Type B pancreatic cell (in vitro differentiated cells): ENCODE results near the gene UBALD1. TPM values are rescaled to one million over a fixed set of nuclear protein-coding genes. Genes with fewer than 3 reads are reported as not detected.

ENCODE experiments used
- DNase-seq: peaks from one replicate; pipeline ENCODE4 v3.0.0; 2021; ENCODE audit warnings: mixed read lengths; ENCODE audit not compliant: unreplicated experiment; ENCODE audit errors: extremely low spot score
- H3K27ac Mint-ChIP-seq: 2 replicates; pipeline ENCODE4 v1.8.0; 2021; ENCODE audit warnings: mild to moderate bottlenecking, mixed read lengths
- H3K27me3 Mint-ChIP-seq: 2 replicates; pipeline ENCODE4 v1.8.0; 2021; ENCODE audit warnings: mixed read lengths
- H3K36me3 Mint-ChIP-seq: 2 replicates; pipeline ENCODE4 v1.8.0; 2021; ENCODE audit warnings: mixed read lengths
- H3K4me1 Mint-ChIP-seq: one replicate; pipeline ENCODE4 v1.8.0; 2021; ENCODE audit warnings: mixed read lengths; ENCODE audit not compliant: unreplicated experiment
- H3K4me3 Mint-ChIP-seq: 2 replicates; pipeline ENCODE4 v1.8.0; 2021; ENCODE audit warnings: mild to moderate bottlenecking, mixed read lengths
- H3K9me3 Mint-ChIP-seq: 2 replicates; pipeline ENCODE4 v1.8.0; 2021; ENCODE audit warnings: mixed read lengths
- CTCF ChIP-seq: fragments of 200-600 bp; sonication (generic); conservative IDR thresholded peaks from 2 replicates; pipeline ENCODE4 v1.5.0; 2021; ENCODE audit warnings: antibody characterized with exemption, mild to moderate bottlenecking
- total RNA-seq: library from RNA; stranded (reverse); gene quantifications from 2 replicates; pipeline ENCODE4 v1.2.1, GENCODE V29; 2021; ENCODE audit warnings: low replicate concordance

Gene UBALD1
- total RNA-seq, 1 donor from 2014 or later: 49.2 TPM

GRCh38 chr16:4649744-4650442, 35.2 kb upstream of the UBALD1 start:
- H3K36me3 Mint-ChIP-seq: peaks cover 18% of the 10 kb centered on the region
- no peak overlapping the region for H3K27ac Mint-ChIP-seq

GRCh38 chr16:4648917-4649316, 34.2 kb upstream of the UBALD1 start:
- H3K27ac Mint-ChIP-seq: no peak overlapping the region

More at GRCh38 chr16:4649744-4650442, 35.2 kb upstream of the UBALD1 start:
- DNase-seq: no peak
- H3K9me3 Mint-ChIP-seq: no peaks in the 10 kb centered on the region
- no peaks in the 10 kb centered on the region for H3K4me1 Mint-ChIP-seq
- TF ChIP-seq CTCF: no peak
- no peaks in the 10 kb centered on the region for H3K27me3 Mint-ChIP-seq
- H3K4me3 Mint-ChIP-seq: no peak overlapping the region

DNA sequence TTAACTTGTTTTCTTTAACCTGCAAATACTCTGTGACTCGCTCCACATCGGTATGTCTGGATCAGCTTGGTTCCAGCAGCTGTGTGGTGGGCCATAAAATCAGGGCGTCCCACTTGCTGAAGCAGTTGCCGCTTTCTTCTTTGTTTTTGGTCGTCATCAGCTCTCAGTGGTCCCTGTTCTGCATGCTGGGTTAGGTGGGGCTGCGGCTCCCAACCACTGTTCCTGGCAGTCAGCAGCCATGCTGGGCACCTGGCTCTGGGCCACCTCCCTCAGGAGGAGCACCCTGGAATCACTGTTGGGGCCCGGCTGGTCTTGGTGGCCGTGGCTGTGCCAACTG, 32.9 kb upstream of the UBALD1 start:
- H3K4me3 Mint-ChIP-seq: no peak overlapping the region
- H3K4me1 Mint-ChIP-seq: no peaks in the 10 kb centered on the region
- H3K9me3 Mint-ChIP-seq: no peaks in the 10 kb centered on the region
- no peaks in the 10 kb centered on the region for H3K27me3 Mint-ChIP-seq
- H3K36me3 Mint-ChIP-seq: peaks cover 18% of the 10 kb centered on the region
- no peak for TF ChIP-seq CTCF
- DNase-seq: no peak
- H3K27ac Mint-ChIP-seq: no peak overlapping the region

More at GRCh38 chr16:4648917-4649316, 34.2 kb upstream of the UBALD1 start:
- Mint-ChIP-seq H3K27me3 (no peaks in the 10 kb centered on the region), H3K9me3 (no peaks in the 10 kb centered on the region), H3K4me1 (no peaks in the 10 kb centered on the region), H3K36me3 (peaks cover 18% of the 10 kb centered on the region), H3K4me3 (no peak overlapping the region)
- DNase-seq: no peak
- no peak for TF ChIP-seq CTCF

- no peak overlapping the region for H3K27ac Mint-ChIP-seq
- no peaks in the 10 kb centered on the region for H3K4me1 Mint-ChIP-seq
- TF ChIP-seq CTCF: no peak
- DNase-seq: no peak
- H3K36me3 Mint-ChIP-seq: peaks cover 18% of the 10 kb centered on the region
- H3K9me3 Mint-ChIP-seq: no peaks in the 10 kb centered on the region
- no peak overlapping the region for H3K4me3 Mint-ChIP-seq
- H3K27me3 Mint-ChIP-seq: no peaks in the 10 kb centered on the region
Measured at GRCh38 chr16:4646773-4647643, 32.3 kb upstream of the UBALD1 start.

GRCh38 chr16:4641895-4642294, 27.2 kb upstream of the UBALD1 start:
- no peak overlapping the region for H3K4me3 Mint-ChIP-seq
- peaks cover 9% of the 10 kb centered on the region for H3K4me1 Mint-ChIP-seq
- TF ChIP-seq CTCF: no peak
- no peaks in the 10 kb centered on the region for H3K27me3 Mint-ChIP-seq
- no peaks in the 10 kb centered on the region for H3K9me3 Mint-ChIP-seq
- peaks cover 6% of the 10 kb centered on the region for H3K36me3 Mint-ChIP-seq
- DNase-seq: no peak
- H3K27ac Mint-ChIP-seq: no peak overlapping the region
